Fibroblast of lung (primary cell): ENCODE measurements around the gene RPL10A. TPM values are rescaled to one million over a fixed set of nuclear protein-coding genes. Genes with fewer than 3 reads are reported as not detected.

Experiments used
- DNase-seq, 2 donors: peaks; one replicate each; pipeline versions ENCODE4 v3.0.0 to v3.0.0-alpha.2; 2010; ENCODE audit warnings: low read depth in 2 of 2
- H2AFZ ChIP-seq: 2 replicates; pipeline ENCODE4 v1.5.1; 2012; ENCODE audit warnings: low read length, control low read depth, inconsistent platforms
- H3K27ac ChIP-seq: 2 replicates; pipeline ENCODE4 v1.5.1; 2011; ENCODE audit warnings: low read length, control low read depth; ENCODE audit not compliant: insufficient read depth
- H3K27me3 ChIP-seq: 2 replicates; pipeline ENCODE4 v1.5.1; 2011; ENCODE audit warnings: mild to moderate bottlenecking, low read length; ENCODE audit not compliant: control insufficient read depth, insufficient read depth
- H3K36me3 ChIP-seq: 2 replicates; pipeline ENCODE4 v1.5.1; 2011; ENCODE audit warnings: low read length; ENCODE audit not compliant: control insufficient read depth, insufficient read depth
- H3K4me1 ChIP-seq: 2 replicates; pipeline ENCODE4 v1.5.1; 2011; ENCODE audit warnings: low read length; ENCODE audit not compliant: control insufficient read depth, insufficient read depth; ENCODE audit errors: extremely low read depth
- H3K4me2 ChIP-seq: 2 replicates; pipeline ENCODE4 v1.5.1; 2011; ENCODE audit warnings: low read length, control low read depth; ENCODE audit not compliant: insufficient read depth; ENCODE audit errors: extremely low read depth
- H3K4me3 ChIP-seq, 4 experiments: fragments of 200-600 bp in 1 of 4; sonication (generic) in 1 of 4; replicated peaks in 1 of 4; 2 replicates each; pipeline ENCODE4 v1.5.1; 2011 to 2016; ENCODE audit warnings: low read length in 4 of 4, low read depth in 3 of 4, mild to moderate bottlenecking in 3 of 4, control low read depth in 2 of 4, inconsistent platforms in 1 of 4, mixed read lengths in 1 of 4; ENCODE audit not compliant: insufficient read depth in 1 of 4; ENCODE audit errors: control extremely low read depth in 1 of 4
- H3K79me2 ChIP-seq: 2 replicates; pipeline ENCODE4 v1.5.1; 2012; ENCODE audit warnings: mild to moderate bottlenecking, low read length, inconsistent platforms; ENCODE audit not compliant: control insufficient read depth, insufficient read depth
- H3K9ac ChIP-seq: 2 replicates; pipeline ENCODE4 v1.5.1; 2011; ENCODE audit warnings: mild to moderate bottlenecking, low read length, control low read depth; ENCODE audit not compliant: insufficient read depth
- H3K9me3 ChIP-seq: 2 replicates; pipeline ENCODE4 v1.5.1; 2012; ENCODE audit warnings: low read depth, low read length; ENCODE audit not compliant: control insufficient read depth, insufficient read depth
- H4K20me1 ChIP-seq: 2 replicates; pipeline ENCODE4 v1.5.1; 2011; ENCODE audit warnings: low read length; ENCODE audit not compliant: control insufficient read depth, insufficient read depth; ENCODE audit errors: extremely low read depth
- CTCF ChIP-seq, 2 donors: IDR thresholded peaks in 1 of 2; conservative IDR thresholded peaks in 1 of 2; 1 replicate in 1 of 2; 2 replicates in 1 of 2; pipeline ENCODE4 v1.5.1; 2011 to 2012; ENCODE audit warnings: low read length in 2 of 2, control low read depth in 1 of 2, inconsistent platforms in 1 of 2, low read depth in 1 of 2, mild to moderate bottlenecking in 1 of 2
- EZH2 ChIP-seq: IDR thresholded peaks from 2 replicates; pipeline ENCODE4 v1.5.1; 2012; ENCODE audit warnings: low read length, control low read depth, mild to moderate bottlenecking; ENCODE audit errors: missing control alignments
- polyA plus RNA-seq, 2 donors: library from polyadenylated mRNA; depleted of rRNA in 1 of 2; stranded (reverse) in 1 of 2; unstranded in 1 of 2; fragments of >200 nt; gene quantifications; 2 replicates each; pipeline ENCODE4 v1.2.1, GENCODE V29; 2011 to 2012; ENCODE audit warnings: missing spikeins in 1 of 2
- total RNA-seq: library from RNA; depleted of rRNA; stranded (reverse); fragments of >200 nt; gene quantifications from 2 replicates; pipeline ENCODE4 v1.2.1, GENCODE V29; 2014

Gene RPL10A
- total and polyA plus RNA-seq, 2 donors (not counting 1 experiment from before 2014, with no cell fraction given): 1,754 to 1,911 TPM

GRCh38 chr6:35443341-35444030, 24.7 kb upstream of the RPL10A start:
- Histone ChIP-seq H3K4me1 (no peaks in the 10 kb centered on the region), H3K9me3 (no peaks in the 10 kb centered on the region), H3K27me3 (no peaks in the 10 kb centered on the region), H3K4me3 (no peak overlapping the region), H4K20me1 (no peaks in the 10 kb centered on the region), H3K36me3 (no peaks in the 10 kb centered on the region), H3K79me2 (no peaks in the 10 kb centered on the region), H2AFZ (no peak overlapping the region), H3K27ac (no peak overlapping the region), H3K4me2 (no peak overlapping the region), H3K9ac (no peak overlapping the region)
- no peak for TF ChIP-seq EZH2
- no peak for TF ChIP-seq CTCF (conservative IDR thresholded peaks at IDR 0.05 in 1 of 2, IDR thresholded peaks at IDR 0.05 in 1 of 2; ENCODE audit: low read depth in 1 of 2, low read length in 2 of 2)
- no peak for DNase-seq

- TF ChIP-seq CTCF (conservative IDR thresholded peaks at IDR 0.05 in 1 of 2, IDR thresholded peaks at IDR 0.05 in 1 of 2; ENCODE audit: low read depth in 1 of 2, low read length in 2 of 2) (no peak), EZH2 (no peak)
- Histone ChIP-seq H2AFZ (no peak overlapping the region), H3K4me1 (no peaks in the 10 kb centered on the region), H3K79me2 (no peaks in the 10 kb centered on the region), H3K36me3 (no peaks in the 10 kb centered on the region), H3K27me3 (no peaks in the 10 kb centered on the region), H3K4me2 (no peak overlapping the region), H3K4me3 (no peak overlapping the region), H4K20me1 (no peaks in the 10 kb centered on the region), H3K27ac (no peak overlapping the region), H3K9ac (no peak overlapping the region), H3K9me3 (no peaks in the 10 kb centered on the region)
- no peak for DNase-seq
These were observed 22.5 kb upstream of the RPL10A start for GRCh38 chr6:35445691-35446090.

- peaks cover 2% of the 10 kb centered on the region for H3K4me1 ChIP-seq
- no peak overlapping the region for H3K4me2 ChIP-seq
- H3K27ac ChIP-seq: no peak overlapping the region
- no peaks in the 10 kb centered on the region for H3K36me3 ChIP-seq
- no peaks in the 10 kb centered on the region for H3K9me3 ChIP-seq
- H3K9ac ChIP-seq: no peak overlapping the region
- no peak for TF ChIP-seq EZH2
- no peak for TF ChIP-seq CTCF (conservative IDR thresholded peaks at IDR 0.05 in 1 of 2, IDR thresholded peaks at IDR 0.05 in 1 of 2; ENCODE audit: low read depth in 1 of 2, low read length in 2 of 2)
- no peak overlapping the region for H2AFZ ChIP-seq
- no peak overlapping the region for H3K4me3 ChIP-seq
- H4K20me1 ChIP-seq: no peaks in the 10 kb centered on the region
- H3K27me3 ChIP-seq: no peaks in the 10 kb centered on the region
- no peaks in the 10 kb centered on the region for H3K79me2 ChIP-seq
- no peak for DNase-seq
These were observed 20.0 kb upstream of the RPL10A start for GRCh38 chr6:35448191-35448590.
